ENCODE results near the gene HNRNPF.

The HNRNPF gene

GRCh38 chr10:43403911-43404703 lies 4.9 kb downstream of the HNRNPF start:
- Histone ChIP-seq H3K14ac (ENCODE audit: low read length) (no peak overlapping the region), H3K4me1 (ENCODE audit: control insufficient read depth in 2 of 2, insufficient read depth in 1 of 2, low read depth in 1 of 2, low read length in 2 of 2) (peaks cover 8 to 9% of the 10 kb centered on the region in 2 donors), H4K8ac (ENCODE audit: low read depth, low read length) (no peak overlapping the region), H3K18ac (ENCODE audit: low read length) (no peak overlapping the region), H3K36me3 (replicated peaks in 1 of 2; ENCODE audit: control insufficient read depth in 2 of 2, insufficient read depth in 2 of 2, low read length in 2 of 2) (peaks cover 2 to 66% of the 10 kb centered on the region in 2 donors), H3K9me3 (replicated peaks in 1 of 2; ENCODE audit: control insufficient read depth in 2 of 2, insufficient read depth in 1 of 2, low read depth in 1 of 2, low read length in 2 of 2) (peaks cover 0 to 17% of the 10 kb centered on the region in 2 donors), H3K23ac (ENCODE audit: low read depth, low read length, poor library complexity) (no peak overlapping the region), H2BK120ac (ENCODE audit: low read depth, low read length) (no peak overlapping the region), H3K4ac (ENCODE audit: low read length) (no peak overlapping the region), H3K27me3 (ENCODE audit: control insufficient read depth in 3 of 3, insufficient read depth in 3 of 3, low read depth in 1 of 3, low read length in 3 of 3) (no peaks in the 10 kb centered on the region), H2BK12ac (ENCODE audit: low read length) (no peak overlapping the region), H4K91ac (ENCODE audit: low read depth, low read length, poor library complexity) (no peak overlapping the region), H2AFZ (ENCODE audit: low read length) (no peak overlapping the region), H2BK5ac (ENCODE audit: low read length) (no peak overlapping the region), H2AK5ac (ENCODE audit: low read depth, low read length) (no peak overlapping the region), H3K79me1 (ENCODE audit: low read depth, low read length) (peaks cover 6% of the 10 kb centered on the region), H3K9ac (ENCODE audit: low read depth, low read length, poor library complexity) (no peak overlapping the region), H3K4me3 (ENCODE audit: low read length in 2 of 2) (no peak overlapping the region), H3K27ac (replicated peaks; ENCODE audit: low read length) (no peak overlapping the region), H2BK15ac (ENCODE audit: low read length) (no peak overlapping the region), H3K4me2 (ENCODE audit: insufficient read depth, low read length, poor library complexity, severe bottlenecking) (no peak overlapping the region)
- DNase-seq (ENCODE audit: low spot score) = no peak
- no CpG with 5 or more reads among the region's 14 CpGs for WGBS, 2 donors (ENCODE audit: extremely low coverage in 2 of 2, insufficient read length in 2 of 2, insufficient replicate concordance in 1 of 2)

GRCh38 chr10:43402880-43403452 lies 6.0 kb downstream of the HNRNPF start:
- Histone ChIP-seq H3K4me3 (ENCODE audit: low read length in 2 of 2) (no peak overlapping the region), H4K8ac (ENCODE audit: low read depth, low read length) (no peak overlapping the region), H3K4me1 (ENCODE audit: control insufficient read depth in 2 of 2, insufficient read depth in 1 of 2, low read depth in 1 of 2, low read length in 2 of 2) (peaks cover 11% of the 10 kb centered on the region in 2 donors), H3K4me2 (ENCODE audit: insufficient read depth, low read length, poor library complexity, severe bottlenecking) (no peak overlapping the region), H3K36me3 (replicated peaks in 1 of 2; ENCODE audit: control insufficient read depth in 2 of 2, insufficient read depth in 2 of 2, low read length in 2 of 2) (peaks cover 2 to 73% of the 10 kb centered on the region in 2 donors), H2BK120ac (ENCODE audit: low read depth, low read length) (no peak overlapping the region), H2BK12ac (ENCODE audit: low read length) (no peak overlapping the region), H3K9me3 (replicated peaks in 1 of 2; ENCODE audit: control insufficient read depth in 2 of 2, insufficient read depth in 1 of 2, low read depth in 1 of 2, low read length in 2 of 2) (peaks cover 0 to 17% of the 10 kb centered on the region in 2 donors), H3K79me1 (ENCODE audit: low read depth, low read length) (peaks cover 4% of the 10 kb centered on the region), H2BK15ac (ENCODE audit: low read length) (no peak overlapping the region), H2AK5ac (ENCODE audit: low read depth, low read length) (no peak overlapping the region), H3K14ac (ENCODE audit: low read length) (no peak overlapping the region), H2BK5ac (ENCODE audit: low read length) (no peak overlapping the region), H3K18ac (ENCODE audit: low read length) (no peak overlapping the region), H2AFZ (ENCODE audit: low read length) (no peak overlapping the region), H3K27ac (replicated peaks; ENCODE audit: low read length) (no peak overlapping the region), H4K91ac (ENCODE audit: low read depth, low read length, poor library complexity) (no peak overlapping the region), H3K23ac (ENCODE audit: low read depth, low read length, poor library complexity) (no peak overlapping the region), H3K27me3 (ENCODE audit: control insufficient read depth in 3 of 3, insufficient read depth in 3 of 3, low read depth in 1 of 3, low read length in 3 of 3) (no peaks in the 10 kb centered on the region), H3K9ac (ENCODE audit: low read depth, low read length, poor library complexity) (no peak overlapping the region), H3K4ac (ENCODE audit: low read length) (no peak overlapping the region)
- no peak for DNase-seq (ENCODE audit: low spot score)
- WGBS, 2 donors (ENCODE audit: extremely low coverage in 2 of 2, insufficient read length in 2 of 2, insufficient replicate concordance in 1 of 2) = no CpG with 5 or more reads among the region's 7 CpGs

- Histone ChIP-seq H3K4me3 (ENCODE audit: low read length in 2 of 2) (no peak overlapping the region), H3K27ac (replicated peaks; ENCODE audit: low read length) (peak overlapping the region; percentile 55), H3K23ac (ENCODE audit: low read depth, low read length, poor library complexity) (no peak overlapping the region), H3K9ac (ENCODE audit: low read depth, low read length, poor library complexity) (no peak overlapping the region), H2BK120ac (ENCODE audit: low read depth, low read length) (no peak overlapping the region), H3K27me3 (ENCODE audit: control insufficient read depth in 3 of 3, insufficient read depth in 3 of 3, low read depth in 1 of 3, low read length in 3 of 3) (no peaks in the 10 kb centered on the region), H2BK5ac (ENCODE audit: low read length) (no peak overlapping the region), H2AK5ac (ENCODE audit: low read depth, low read length) (no peak overlapping the region), H3K18ac (ENCODE audit: low read length) (no peak overlapping the region), H3K4ac (ENCODE audit: low read length) (no peak overlapping the region), H4K8ac (ENCODE audit: low read depth, low read length) (no peak overlapping the region), H3K36me3 (replicated peaks in 1 of 2; ENCODE audit: control insufficient read depth in 2 of 2, insufficient read depth in 2 of 2, low read length in 2 of 2) (peaks cover 2 to 73% of the 10 kb centered on the region in 2 donors), H3K9me3 (replicated peaks in 1 of 2; ENCODE audit: control insufficient read depth in 2 of 2, insufficient read depth in 1 of 2, low read depth in 1 of 2, low read length in 2 of 2) (peaks cover 0 to 17% of the 10 kb centered on the region in 2 donors), H2BK15ac (ENCODE audit: low read length) (no peak overlapping the region), H3K4me2 (ENCODE audit: insufficient read depth, low read length, poor library complexity, severe bottlenecking) (no peak overlapping the region), H2AFZ (ENCODE audit: low read length) (no peak overlapping the region), H3K4me1 (ENCODE audit: control insufficient read depth in 2 of 2, insufficient read depth in 1 of 2, low read depth in 1 of 2, low read length in 2 of 2) (peaks cover 12 to 13% of the 10 kb centered on the region in 2 donors), H4K91ac (ENCODE audit: low read depth, low read length, poor library complexity) (no peak overlapping the region), H3K79me1 (ENCODE audit: low read depth, low read length) (peaks cover 2% of the 10 kb centered on the region), H3K14ac (ENCODE audit: low read length) (no peak overlapping the region), H2BK12ac (ENCODE audit: low read length) (no peak overlapping the region)
- WGBS, 2 donors (ENCODE audit: extremely low coverage in 2 of 2, insufficient read length in 2 of 2, insufficient replicate concordance in 1 of 2) = no CpG with 5 or more reads among the region's 4 CpGs
- DNase-seq (ENCODE audit: low spot score) = no peak
Measured at GRCh38 chr10:43402176-43402575, 6.8 kb downstream of the HNRNPF start.

GRCh38 chr10:43401627-43402026 lies 7.4 kb downstream of the HNRNPF start:
- H3K27me3 ChIP-seq (ENCODE audit: control insufficient read depth in 3 of 3, insufficient read depth in 3 of 3, low read depth in 1 of 3, low read length in 3 of 3) = no peaks in the 10 kb centered on the region
- no peak overlapping the region for H2BK12ac ChIP-seq (ENCODE audit: low read length)
- no peak overlapping the region for H3K23ac ChIP-seq (ENCODE audit: low read depth, low read length, poor library complexity)
- H2BK120ac ChIP-seq (ENCODE audit: low read depth, low read length) = no peak overlapping the region
- H3K4me1 ChIP-seq (ENCODE audit: control insufficient read depth in 2 of 2, insufficient read depth in 1 of 2, low read depth in 1 of 2, low read length in 2 of 2) = peaks cover 12 to 13% of the 10 kb centered on the region in 2 donors
- H3K4me3 ChIP-seq (ENCODE audit: low read length in 2 of 2) = no peak overlapping the region
- H3K27ac ChIP-seq (replicated peaks; ENCODE audit: low read length) = peak overlapping the region; percentile 37
- H3K36me3 ChIP-seq (replicated peaks in 1 of 2; ENCODE audit: control insufficient read depth in 2 of 2, insufficient read depth in 2 of 2, low read length in 2 of 2) = peaks cover 2 to 73% of the 10 kb centered on the region in 2 donors
- H3K9ac ChIP-seq (ENCODE audit: low read depth, low read length, poor library complexity) = no peak overlapping the region
- H3K14ac ChIP-seq (ENCODE audit: low read length) = no peak overlapping the region
- H3K9me3 ChIP-seq (replicated peaks in 1 of 2; ENCODE audit: control insufficient read depth in 2 of 2, insufficient read depth in 1 of 2, low read depth in 1 of 2, low read length in 2 of 2) = peaks cover 0 to 17% of the 10 kb centered on the region in 2 donors
- no peak overlapping the region for H4K8ac ChIP-seq (ENCODE audit: low read depth, low read length)
- no peak overlapping the region for H3K4me2 ChIP-seq (ENCODE audit: insufficient read depth, low read length, poor library complexity, severe bottlenecking)
- H3K18ac ChIP-seq (ENCODE audit: low read length) = no peak overlapping the region
- H2AFZ ChIP-seq (ENCODE audit: low read length) = no peak overlapping the region
- H3K4ac ChIP-seq (ENCODE audit: low read length) = no peak overlapping the region
- no peak for DNase-seq (ENCODE audit: low spot score)
- peaks cover 2% of the 10 kb centered on the region for H3K79me1 ChIP-seq (ENCODE audit: low read depth, low read length)
- no peak overlapping the region for H4K91ac ChIP-seq (ENCODE audit: low read depth, low read length, poor library complexity)
- no peak overlapping the region for H2AK5ac ChIP-seq (ENCODE audit: low read depth, low read length)
- no peak overlapping the region for H2BK15ac ChIP-seq (ENCODE audit: low read length)
- WGBS, 2 donors (ENCODE audit: extremely low coverage in 2 of 2, insufficient read length in 2 of 2, insufficient replicate concordance in 1 of 2) = no CpG with 5 or more reads among the region's 2 CpGs
- no peak overlapping the region for H2BK5ac ChIP-seq (ENCODE audit: low read length)
